ENCODE results near the gene PPCDC.

GRCh38 chr15:75029378-75030022, 6.1 kb downstream of the PPCDC start:
- peak; percentile 90 for TF ChIP-seq CTCF (IDR thresholded peaks at IDR 0.05; ENCODE audit: insufficient read depth, low read depth, low read length)
- TF ChIP-seq EZH2 (IDR thresholded peaks at IDR 0.05; ENCODE audit: insufficient read depth, low read length): no peak
